Measurements from ENCODE around the gene REEP6. TPM values are rescaled to one million over a fixed set of nuclear protein-coding genes. Genes with fewer than 3 reads are reported as not detected.

REEP6 gene
- total and polyA plus RNA-seq, 2 donors (not counting 3 experiments of a cell fraction or from before 2014, with no cell fraction given) = 1.3 to 1.5 TPM

DNA sequence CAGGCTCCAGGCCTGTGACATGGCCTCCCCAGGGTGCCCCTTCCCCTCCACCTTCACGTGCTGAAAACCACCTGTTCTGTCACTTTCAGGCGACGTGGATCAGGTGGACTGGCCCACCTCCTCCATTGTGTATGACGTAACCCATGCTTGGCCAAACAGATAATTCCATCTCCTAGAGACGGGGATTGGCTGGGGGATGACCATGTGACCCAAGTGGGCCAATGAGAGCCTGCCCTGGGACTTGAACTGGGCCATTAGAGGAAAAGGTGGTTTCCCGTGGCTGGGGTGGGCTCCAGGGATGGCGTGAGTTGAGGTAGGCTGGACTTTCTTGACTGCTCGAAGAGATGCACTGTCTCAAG, 25.4 kb downstream of the REEP6 start:
- no TSS peak for BruUV-seq (replicated peaks)
- no peak overlapping the region for H3K4me3 ChIP-seq (replicated peaks in 1 of 3; ENCODE audit: insufficient read depth in 1 of 3, low read depth in 1 of 3, low read length in 3 of 3)
- H3K27me3 ChIP-seq (ENCODE audit: control insufficient read depth in 2 of 2, insufficient read depth in 2 of 2, low read length in 2 of 2) = peaks cover 0 to 5% of the 10 kb centered on the region in 2 experiments
- no peaks in the 10 kb centered on the region for H3K9me3 ChIP-seq (replicated peaks; ENCODE audit: control insufficient read depth, insufficient read depth, low read length)
- H3K4me2 ChIP-seq (ENCODE audit: insufficient read depth, low read length) = no peak overlapping the region
- H2AFZ ChIP-seq (ENCODE audit: low read depth, low read length) = no peak overlapping the region
- H3K9ac ChIP-seq (replicated peaks; ENCODE audit: extremely low read depth, insufficient read depth, low read length) = no peak overlapping the region
- FAIRE-seq (no peak), DNase-seq (ENCODE audit: low read depth, low spot score) (no peak)
- no peak overlapping the region for H3K27ac ChIP-seq (ENCODE audit: insufficient read depth, low read depth, low read length)
- CTCF ChIA-PET = no interaction called here
- no peaks in the 10 kb centered on the region for H3K79me2 ChIP-seq (ENCODE audit: control insufficient read depth, insufficient read depth, low read length)
- POLR2A ChIA-PET = no interaction called here
- no peaks in the 10 kb centered on the region for H3K9me1 ChIP-seq (replicated peaks; ENCODE audit: control insufficient read depth, extremely low read depth, insufficient read depth, low read length)
- TF ChIP-seq FOS (IDR thresholded peaks at IDR 0.05; ENCODE audit: borderline replicate concordance, insufficient read depth, low read length) (no peak), MAX (IDR thresholded peaks at IDR 0.05; ENCODE audit: insufficient read depth, insufficient read length) (no peak)
- H4K20me1 ChIP-seq (replicated peaks; ENCODE audit: control insufficient read depth, extremely low read depth, insufficient read depth, low read length) = no peaks in the 10 kb centered on the region
- no peaks in the 10 kb centered on the region for H3K4me1 ChIP-seq (ENCODE audit: control insufficient read depth, extremely low read depth, insufficient read depth, low read length)
- intact Hi-C loops (cut with micrococcal nuclease) = no loop called here
- dilution Hi-C loops (cut with MboI; ENCODE audit: extremely low pct_ligation_motif_present, low sequenced_read_pairs) = no loop called here
- H3K36me3 ChIP-seq (ENCODE audit: control insufficient read depth in 2 of 2, extremely low read depth in 1 of 2, insufficient read depth in 2 of 2, low read length in 2 of 2) = no peaks in the 10 kb centered on the region

- POLR2A ChIA-PET = no interaction called here
- no peak overlapping the region for H3K9ac ChIP-seq (replicated peaks; ENCODE audit: extremely low read depth, insufficient read depth, low read length)
Measured at GRCh38 chr19:1518471-1518870, 27.5 kb downstream of the REEP6 start.

More at GRCh38 chr19:1518471-1518870, 27.5 kb downstream of the REEP6 start:
- no peaks in the 10 kb centered on the region for H3K79me2 ChIP-seq (ENCODE audit: control insufficient read depth, insufficient read depth, low read length)
- CTCF ChIA-PET = interaction anchor here (1.3 kb wide), 1 partner anchor 27 kb away, joined by 3 read pairs; no protein-coding TSS in a partner anchor
- intact Hi-C loops (cut with micrococcal nuclease) (no loop called here), dilution Hi-C loops (cut with MboI; ENCODE audit: extremely low pct_ligation_motif_present, low sequenced_read_pairs) (no loop called here)
- H3K27me3 ChIP-seq (ENCODE audit: control insufficient read depth in 2 of 2, insufficient read depth in 2 of 2, low read length in 2 of 2) = peaks cover under 1 to 4% of the 10 kb centered on the region in 2 experiments
- TF ChIP-seq MYC (IDR thresholded peaks at IDR 0.05; ENCODE audit: low read depth, low read length) (no peak), FOS (IDR thresholded peaks at IDR 0.05; ENCODE audit: borderline replicate concordance, insufficient read depth, low read length) (no peak), EZH2 (IDR thresholded peaks at IDR 0.05; ENCODE audit: borderline replicate concordance, low read depth, low read length, severe bottlenecking) (no peak), JUN (IDR thresholded peaks at IDR 0.05; ENCODE audit: borderline replicate concordance, insufficient read depth, insufficient read length, low read depth) (no peak), GATA2 (IDR thresholded peaks at IDR 0.05; ENCODE audit: insufficient read depth, insufficient read length, low read depth, low read length) (no peak), CTCF (IDR thresholded peaks at IDR 0.05; ENCODE audit: extremely low read depth in 1 of 2, insufficient read depth in 1 of 2, low read depth in 1 of 2, low read length in 2 of 2) (no peak), MAX (IDR thresholded peaks at IDR 0.05; ENCODE audit: insufficient read depth, insufficient read length) (no peak), POLR2A (IDR thresholded peaks at IDR 0.05; ENCODE audit: low read depth, low read length) (no peak), POLR2AphosphoS5 (IDR thresholded peaks at IDR 0.05; ENCODE audit: insufficient read depth, low read depth, low read length) (no peak)
- BruUV-seq (replicated peaks) = no TSS peak
- H4K20me1 ChIP-seq (replicated peaks; ENCODE audit: control insufficient read depth, extremely low read depth, insufficient read depth, low read length) = no peaks in the 10 kb centered on the region
- H3K4me1 ChIP-seq (ENCODE audit: control insufficient read depth, extremely low read depth, insufficient read depth, low read length) = no peaks in the 10 kb centered on the region
- no peak overlapping the region for H3K4me2 ChIP-seq (ENCODE audit: insufficient read depth, low read length)
- no peak overlapping the region for H2AFZ ChIP-seq (ENCODE audit: low read depth, low read length)
- DNase-seq (ENCODE audit: low read depth, low spot score) (no peak), FAIRE-seq (no peak)
- no peaks in the 10 kb centered on the region for H3K36me3 ChIP-seq (ENCODE audit: control insufficient read depth in 2 of 2, extremely low read depth in 1 of 2, insufficient read depth in 2 of 2, low read length in 2 of 2)
- H3K9me1 ChIP-seq (replicated peaks; ENCODE audit: control insufficient read depth, extremely low read depth, insufficient read depth, low read length) = no peaks in the 10 kb centered on the region
- no peaks in the 10 kb centered on the region for H3K9me3 ChIP-seq (replicated peaks; ENCODE audit: control insufficient read depth, insufficient read depth, low read length)
- H3K4me3 ChIP-seq (replicated peaks in 1 of 3; ENCODE audit: insufficient read depth in 1 of 3, low read depth in 1 of 3, low read length in 3 of 3) = no peak overlapping the region
- no peak overlapping the region for H3K27ac ChIP-seq (ENCODE audit: insufficient read depth, low read depth, low read length)
